ENCODE results near the gene SOSTDC1.
"Not testable (repeated sequence)": the region's sequence is repeated elsewhere in the genome, so short reads cannot be mapped to it uniquely, and the experiment has no call there.

SOSTDC1 gene
- total RNA-seq, result 0 reads per million in 2 donors

- no peak for DNase-seq
Observed at GRCh38 chr7:16465469-16466361, at the start of gene SOSTDC1. Gene SOSTDC1, minus strand, starts transcription at chr7:16465738. Its CDS starts 70 bp downstream, at chr7:16465668.

GRCh38 chr7:16514729-16515128, 49.2 kb upstream of the SOSTDC1 start:
- no peak for DNase-seq

- no peak for DNase-seq
Observed at GRCh38 chr7:16514271-16514670, 48.7 kb upstream of the SOSTDC1 start.

- no peak for DNase-seq
Observed at GRCh38 chr7:16512097-16512496, 46.6 kb upstream of the SOSTDC1 start.

GRCh38 chr7:16511314-16511713, 45.8 kb upstream of the SOSTDC1 start:
- no peak for DNase-seq

- no peak for DNase-seq
Observed at GRCh38 chr7:16509829-16510228, 44.3 kb upstream of the SOSTDC1 start.

GRCh38 chr7:16506422-16506821, 40.9 kb upstream of the SOSTDC1 start:
- DNase-seq, result not testable (repeated sequence)

GRCh38 chr7:16504019-16504418, 38.5 kb upstream of the SOSTDC1 start:
- no peak for DNase-seq

GRCh38 chr7:16502303-16502702, 36.8 kb upstream of the SOSTDC1 start:
- no peak for DNase-seq

GRCh38 chr7:16498122-16498521, 32.6 kb upstream of the SOSTDC1 start:
- DNase-seq, result no peak

GRCh38 chr7:16494955-16495719, 29.6 kb upstream of the SOSTDC1 start:
- no peak for DNase-seq

- DNase-seq, result no peak
Observed at GRCh38 chr7:16494551-16494950, 29.0 kb upstream of the SOSTDC1 start.

- no peak for DNase-seq
Observed at GRCh38 chr7:16493266-16493665, 27.7 kb upstream of the SOSTDC1 start.

GRCh38 chr7:16492513-16493062, 27.1 kb upstream of the SOSTDC1 start:
- no peak for DNase-seq

GRCh38 chr7:16491148-16491547, 25.6 kb upstream of the SOSTDC1 start:
- no peak for DNase-seq

- no peak for DNase-seq
Observed at GRCh38 chr7:16484453-16485158, 19.1 kb upstream of the SOSTDC1 start.

- DNase-seq, result no peak
Observed at GRCh38 chr7:16479591-16479990, 14.1 kb upstream of the SOSTDC1 start.

GRCh38 chr7:16479161-16479560, 13.6 kb upstream of the SOSTDC1 start:
- no peak for DNase-seq

GRCh38 chr7:16471933-16472332, 6.4 kb upstream of the SOSTDC1 start:
- DNase-seq, result no peak

GRCh38 chr7:16463949-16464715, 1.4 kb downstream of the SOSTDC1 start:
- no peak for DNase-seq

GRCh38 chr7:16463520-16463919, 2.0 kb downstream of the SOSTDC1 start:
- DNase-seq, result no peak

- DNase-seq, result no peak
Observed at GRCh38 chr7:16462431-16462889, 3.1 kb downstream of the SOSTDC1 start.

Measured in T-helper 9 cell (primary cell).